Stimulated activated CD8-positive, alpha-beta memory T cell treated with anti-CD3 and anti-CD28 coated beads, Interleukin-12 subunit alpha, Interleukin-12 subunit beta, amount 100 ng/mL, for 24 hours (primary cell): ENCODE data around the gene PLEKHA7.
"Not testable (repeated sequence)": the region's sequence is repeated elsewhere in the genome, so short reads cannot be mapped to it uniquely, and the experiment has no call there.

ENCODE experiments used
- DNase-seq: peaks from one replicate; pipeline ENCODE4 v3.0.0-alpha.2; 2020; ENCODE audit errors: extremely low read depth

The PLEKHA7 gene

GRCh38 chr11:16881074-16881709 is 133.0 kb downstream of the PLEKHA7 start:
- DNase-seq: no peak

- no peak for DNase-seq
These were observed 133.9 kb downstream of the PLEKHA7 start for GRCh38 chr11:16880184-16880801.

- DNase-seq: no peak
These were observed 134.5 kb downstream of the PLEKHA7 start for GRCh38 chr11:16879690-16880089.

- no peak for DNase-seq
These were observed 137.4 kb downstream of the PLEKHA7 start for GRCh38 chr11:16876837-16877236.

GRCh38 chr11:16876053-16876752 is 138.0 kb downstream of the PLEKHA7 start:
- no peak for DNase-seq

GRCh38 chr11:16874275-16874975 is 139.8 kb downstream of the PLEKHA7 start:
- DNase-seq: no peak

GRCh38 chr11:16873289-16873688 is 140.9 kb downstream of the PLEKHA7 start:
- no peak for DNase-seq

GRCh38 chr11:16871368-16871767 is 142.8 kb downstream of the PLEKHA7 start:
- no peak for DNase-seq

GRCh38 chr11:16867097-16867496 is 147.1 kb downstream of the PLEKHA7 start:
- no peak for DNase-seq

GRCh38 chr11:16864428-16864827 is 149.8 kb downstream of the PLEKHA7 start:
- not testable (repeated sequence) for DNase-seq

GRCh38 chr11:16863389-16863788 is 150.8 kb downstream of the PLEKHA7 start:
- DNase-seq: no peak

- no peak for DNase-seq
These were observed 151.5 kb downstream of the PLEKHA7 start for GRCh38 chr11:16862726-16863125.

- DNase-seq: no peak
These were observed 152.4 kb downstream of the PLEKHA7 start for GRCh38 chr11:16861862-16862261.

- DNase-seq: no peak
These were observed 153.6 kb downstream of the PLEKHA7 start for GRCh38 chr11:16860617-16861016.

GRCh38 chr11:16859651-16860050 is 154.6 kb downstream of the PLEKHA7 start:
- no peak for DNase-seq

GRCh38 chr11:16857186-16857585 is 157.0 kb downstream of the PLEKHA7 start:
- no peak for DNase-seq

GRCh38 chr11:16856022-16856471 is 158.2 kb downstream of the PLEKHA7 start:
- DNase-seq: no peak

GRCh38 chr11:16854979-16855378 is 159.2 kb downstream of the PLEKHA7 start:
- no peak for DNase-seq

- no peak for DNase-seq
These were observed 160.4 kb downstream of the PLEKHA7 start for GRCh38 chr11:16853859-16854258.

GRCh38 chr11:16853266-16853665 is 160.9 kb downstream of the PLEKHA7 start:
- no peak for DNase-seq

GRCh38 chr11:16846305-16846704 is 167.9 kb downstream of the PLEKHA7 start:
- DNase-seq: no peak

GRCh38 chr11:16844268-16844771 is 169.9 kb downstream of the PLEKHA7 start:
- DNase-seq: no peak
